Gastrocnemius medialis (tissue), 4 donors: ENCODE data around the gene RBM19. TPM values are rescaled to one million over a fixed set of nuclear protein-coding genes. Genes with fewer than 3 reads are reported as not detected.

Experiments used
- ATAC-seq, 2 donors: fragments of 150-250 bp; one replicate each; pipeline ENCODE4 v1.9.1; 2016
- DNase-seq, 2 donors: peaks; one replicate each; pipeline ENCODE4 v3.0.0-alpha.2; 2019
- H3K27ac ChIP-seq, 4 donors: fragments of 200-600 bp; sonication (generic); 1 replicate in 1 of 4; 2 replicates in 3 of 4; pipeline ENCODE4 v1.5.1; 2016 to 2018; ENCODE audit warnings: mild to moderate bottlenecking in 2 of 4, moderate library complexity in 1 of 4
- H3K27me3 ChIP-seq, 3 donors: fragments of 200-600 bp; sonication (generic) in 2 of 3; 1 replicate in 1 of 3; 2 replicates in 2 of 3; pipeline versions ENCODE4 v1.5.1 to v1.6.0; 2016 to 2019; ENCODE audit warnings: mild to moderate bottlenecking in 1 of 3, moderate library complexity in 1 of 3
- H3K36me3 ChIP-seq, 2 donors: fragments of 200-600 bp; sonication (generic) in 1 of 2; one replicate each; pipeline ENCODE4 v1.5.1; 2017 to 2018
- H3K4me1 ChIP-seq, 2 donors: fragments of 200-600 bp; sonication (generic) in 1 of 2; one replicate each; pipeline ENCODE4 v1.5.1; 2016 to 2017; ENCODE audit warnings: mild to moderate bottlenecking in 2 of 2
- H3K4me3 ChIP-seq, 4 donors: fragments of 200-600 bp; sonication (generic) in 3 of 4; 1 replicate in 1 of 4; 2 replicates in 3 of 4; pipeline ENCODE4 v1.5.1; 2016 to 2019; ENCODE audit warnings: mild to moderate bottlenecking in 2 of 4
- H3K9me3 ChIP-seq, 3 donors: fragments of 200-600 bp; sonication (generic) in 2 of 3; 1 replicate in 1 of 3; 2 replicates in 2 of 3; pipeline ENCODE4 v1.5.1; 2016 to 2019
- CTCF ChIP-seq, 5 experiments: fragments of 450-650 bp in 3 of 5; fragments of 200-600 bp in 2 of 5; sonication (generic) in 2 of 5; IDR thresholded peaks in 4 of 5; conservative IDR thresholded peaks in 1 of 5; 1 replicate in 4 of 5; 2 replicates in 1 of 5; pipeline ENCODE4 v1.5.1; 2016 to 2019; ENCODE audit warnings: antibody characterized with exemption in 5 of 5, mild to moderate bottlenecking in 3 of 5, moderate library complexity in 3 of 5
- POLR2A ChIP-seq, 2 donors: fragments of 450-650 bp; IDR thresholded peaks; one replicate each; pipeline ENCODE4 v1.6.1; 2017; ENCODE audit warnings: antibody characterized with exemption in 2 of 2, mild to moderate bottlenecking in 2 of 2, moderate library complexity in 2 of 2
- in situ Hi-C, 4 donors: fragments of 200-750 bp; cut with MboI; loops; one replicate each; pipeline versions ENCODE4 v1.15.0 to v1.8.0; 2017; ENCODE audit warnings: low sequenced_read_pairs in 4 of 4
- intact Hi-C: fragments of 100-400 bp; cut with DNase I; formaldehyde crosslinking; loops from one replicate; pipeline ENCODE4 v1.15.1; 2023; ENCODE audit warnings: low total_unique reads
- total RNA-seq, 4 donors: library from RNA; depleted of rRNA; stranded (reverse); fragments of >200 nt; gene quantifications; one replicate each; pipeline versions ENCODE4 v1.1.0 to v1.2.3, GENCODE V29; 2016

RBM19 gene
- total RNA-seq, 4 donors from 2014 or later, result 21.2 to 28.3 (median 26.8) TPM

GRCh38 chr12:113911971-113912759 lies 54.0 kb downstream of the RBM19 start:
- H3K4me1 ChIP-seq, result no peaks in the 10 kb centered on the region
- no peak overlapping the region for H3K27ac ChIP-seq
- no peaks in the 10 kb centered on the region for H3K9me3 ChIP-seq
- intact Hi-C loops (loop anchor here (2.0 to 5.0 kb wide), 2 partner anchors 449 to 600 kb away; no protein-coding TSS in a partner anchor), in situ Hi-C loops (loop anchor here (25.0 kb wide), 1 partner anchor 450 kb away; the partner anchor contains the start of gene LHX5 (in 4 of the 4))
- H3K4me3 ChIP-seq, result no peak overlapping the region
- DNase-seq, result no peak
- H3K27me3 ChIP-seq, result no peaks in the 10 kb centered on the region
- TF ChIP-seq POLR2A (IDR thresholded peaks at IDR 0.05), result no peak
- no peak for ATAC-seq
- H3K36me3 ChIP-seq, result peaks cover 0 to 45% of the 10 kb centered on the region in 2 donors

- Histone ChIP-seq H3K9me3 (no peaks in the 10 kb centered on the region), H3K4me1 (no peaks in the 10 kb centered on the region), H3K4me3 (no peak overlapping the region), H3K27ac (no peak overlapping the region), H3K36me3 (peaks cover 0 to 32% of the 10 kb centered on the region in 2 donors), H3K27me3 (no peaks in the 10 kb centered on the region)
- DNase-seq (no peak), ATAC-seq (no peak)
- in situ Hi-C loops, result loop anchor here (25.0 kb wide), 1 partner anchor 449 kb away; the partner anchor contains the start of gene LHX5 (in 4 of the 4)
- intact Hi-C loops, result loop anchor here (5.0 kb wide), 1 partner anchor 599 kb away; no protein-coding TSS in a partner anchor
- TF ChIP-seq CTCF (IDR thresholded peaks at IDR 0.05 in 4 of 5, conservative IDR thresholded peaks at IDR 0.05 in 1 of 5) (no peak), POLR2A (IDR thresholded peaks at IDR 0.05) (no peak)
Observed at GRCh38 chr12:113910751-113911272, 55.3 kb downstream of the RBM19 start.

GRCh38 chr12:113909776-113910420 lies 56.2 kb downstream of the RBM19 start:
- Histone ChIP-seq H3K9me3 (no peaks in the 10 kb centered on the region), H3K27me3 (no peaks in the 10 kb centered on the region), H3K36me3 (peaks cover 0 to 23% of the 10 kb centered on the region in 2 donors), H3K4me3 (no peak overlapping the region), H3K27ac (no peak overlapping the region), H3K4me1 (no peaks in the 10 kb centered on the region)
- TF ChIP-seq POLR2A (IDR thresholded peaks at IDR 0.05), result no peak
- in situ Hi-C loops (loop anchor here (25.0 kb wide), 1 partner anchor 448 kb away; the partner anchor contains the start of gene LHX5 (in 4 of the 4)), intact Hi-C loops (loop anchor here (5.0 kb wide), 1 partner anchor 598 kb away; no protein-coding TSS in a partner anchor)
- DNase-seq (no peak), ATAC-seq (no peak)

GRCh38 chr12:113908584-113909100 lies 57.5 kb downstream of the RBM19 start:
- in situ Hi-C loops (loop anchor here (25.0 kb wide), 1 partner anchor 446 kb away; the partner anchor contains the start of gene LHX5 (in 4 of the 4)), intact Hi-C loops (no loop called here)
- no peak overlapping the region for H3K4me3 ChIP-seq
- H3K9me3 ChIP-seq, result no peaks in the 10 kb centered on the region
- H3K36me3 ChIP-seq, result peaks cover 0 to 16% of the 10 kb centered on the region in 2 donors
- ATAC-seq (no peak), DNase-seq (no peak)
- TF ChIP-seq CTCF (IDR thresholded peaks at IDR 0.05 in 4 of 5, conservative IDR thresholded peaks at IDR 0.05 in 1 of 5) (no peak), POLR2A (IDR thresholded peaks at IDR 0.05) (no peak)
- no peaks in the 10 kb centered on the region for H3K27me3 ChIP-seq
- H3K4me1 ChIP-seq, result no peaks in the 10 kb centered on the region
- no peak overlapping the region for H3K27ac ChIP-seq

GRCh38 chr12:113907446-113908180 lies 58.5 kb downstream of the RBM19 start:
- intact Hi-C loops (no loop called here), in situ Hi-C loops (loop anchor here (25.0 kb wide), 1 partner anchor 445 kb away; the partner anchor contains the start of gene LHX5 (in 4 of the 4))
- TF ChIP-seq CTCF (IDR thresholded peaks at IDR 0.05 in 4 of 5, conservative IDR thresholded peaks at IDR 0.05 in 1 of 5) (no peak), POLR2A (IDR thresholded peaks at IDR 0.05) (no peak)
- no peaks in the 10 kb centered on the region for H3K27me3 ChIP-seq
- no peak for DNase-seq
- no peaks in the 10 kb centered on the region for H3K4me1 ChIP-seq
- H3K36me3 ChIP-seq, result peaks cover 0 to 26% of the 10 kb centered on the region in 2 donors
- no peak overlapping the region for H3K4me3 ChIP-seq
- H3K27ac ChIP-seq, result no peak overlapping the region
- no peaks in the 10 kb centered on the region for H3K9me3 ChIP-seq
- ATAC-seq, result no peak
